K562 (cell line): ENCODE measurements around the gene TNFSF13. TPM values are rescaled to one million over a fixed set of nuclear protein-coding genes. Genes with fewer than 3 reads are reported as not detected.

Experiments
- CREB5 ChIP-seq: fragments of 250-450 bp; sonication (Bioruptor Pico); IDR thresholded peaks from 2 replicates; pipeline ENCODE4 v1.5.0; 2020; ENCODE audit warnings: mild to moderate bottlenecking
- ESRRB ChIP-seq: fragments of 250-450 bp; sonication (Bioruptor Pico); IDR thresholded peaks from 2 replicates; pipeline ENCODE4 v1.5.0; 2020; ENCODE audit warnings: mild to moderate bottlenecking, moderate library complexity, borderline replicate concordance
- GATA2 ChIP-seq: sonication (generic); formaldehyde crosslinking; IDR thresholded peaks from 2 replicates; pipeline ENCODE4 v1.4.0; 2020; ENCODE audit warnings: mild to moderate bottlenecking, missing genetic modification reagents
- HOXB6 ChIP-seq: fragments of 250-450 bp; sonication (Bioruptor Pico); IDR thresholded peaks from 2 replicates; pipeline ENCODE4 v1.5.1; 2022; ENCODE audit warnings: mild to moderate bottlenecking, borderline replicate concordance
- LEF1 ChIP-seq: fragments of 450-650 bp; IDR thresholded peaks from 2 replicates; pipeline ENCODE4 v1.6.1; 2016; ENCODE audit warnings: mild to moderate bottlenecking
- TAL1 ChIP-seq: fragments of 450-650 bp; IDR thresholded peaks from 2 replicates; pipeline ENCODE4 v1.6.1; 2016; ENCODE audit warnings: mild to moderate bottlenecking
- ZNF407 ChIP-seq: fragments of 450-650 bp; IDR thresholded peaks from 2 replicates; pipeline ENCODE4 v1.6.1; 2016; ENCODE audit warnings: low read depth
- polyA plus RNA-seq, 8 experiments: library from polyadenylated mRNA; depleted of rRNA in 4 of 8; stranded (reverse) in 5 of 8; unstranded in 3 of 8; fragments of >200 nt; fragmentation: Nextera tagmentation in 2 of 8; fragmentation: Illumina TruSeq in 1 of 8; extraction: Ambion mirVana in 2 of 8; extraction: Trizol in 1 of 8; gene quantifications; 2 replicates each; pipeline versions ENCODE4 v1.2.1 to v1.2.3, GENCODE V29; 2011 to 2014; ENCODE audit warnings: inconsistent platforms in 1 of 8, missing spikeins in 1 of 8
- total RNA-seq, 7 experiments: library from RNA; depleted of rRNA in 6 of 7; stranded (reverse); fragments of >200 nt in 6 of 7; fragmentation: Illumina TruSeq in 2 of 7; extraction: Trizol in 2 of 7; gene quantifications; 2 replicates each; pipeline versions ENCODE4 v1.2.1 to v1.2.3, GENCODE V29; 2011 to 2021; ENCODE audit warnings: low replicate concordance in 1 of 7
- TF ChIP-seq, protein P1 (sequence below): sonication (generic); formaldehyde crosslinking; IDR thresholded peaks from 2 replicates; pipeline ENCODE4 v1.8.0; 2022; ENCODE audit warnings: mild to moderate bottlenecking, missing genetic modification reagents
- TF ChIP-seq, protein P2 (sequence below): fragments of 450-650 bp; IDR thresholded peaks from 2 replicates; pipeline ENCODE4 v1.7.1; 2018; ENCODE audit warnings: mild to moderate bottlenecking, low read depth; ENCODE audit not compliant: partially characterized antibody

Gene TNFSF13
- total and polyA plus RNA-seq, 9 of the 15 experiments (the other 6 are each of a cell fraction or from before 2014, with no cell fraction given) = 0.04 to 0.51 (median 0.19) TPM; not detected in 1

GRCh38 chr17:7587420-7588151 is 29.0 kb downstream of the TNFSF13 start (continued):
- TF ChIP-seq, protein P1, sequence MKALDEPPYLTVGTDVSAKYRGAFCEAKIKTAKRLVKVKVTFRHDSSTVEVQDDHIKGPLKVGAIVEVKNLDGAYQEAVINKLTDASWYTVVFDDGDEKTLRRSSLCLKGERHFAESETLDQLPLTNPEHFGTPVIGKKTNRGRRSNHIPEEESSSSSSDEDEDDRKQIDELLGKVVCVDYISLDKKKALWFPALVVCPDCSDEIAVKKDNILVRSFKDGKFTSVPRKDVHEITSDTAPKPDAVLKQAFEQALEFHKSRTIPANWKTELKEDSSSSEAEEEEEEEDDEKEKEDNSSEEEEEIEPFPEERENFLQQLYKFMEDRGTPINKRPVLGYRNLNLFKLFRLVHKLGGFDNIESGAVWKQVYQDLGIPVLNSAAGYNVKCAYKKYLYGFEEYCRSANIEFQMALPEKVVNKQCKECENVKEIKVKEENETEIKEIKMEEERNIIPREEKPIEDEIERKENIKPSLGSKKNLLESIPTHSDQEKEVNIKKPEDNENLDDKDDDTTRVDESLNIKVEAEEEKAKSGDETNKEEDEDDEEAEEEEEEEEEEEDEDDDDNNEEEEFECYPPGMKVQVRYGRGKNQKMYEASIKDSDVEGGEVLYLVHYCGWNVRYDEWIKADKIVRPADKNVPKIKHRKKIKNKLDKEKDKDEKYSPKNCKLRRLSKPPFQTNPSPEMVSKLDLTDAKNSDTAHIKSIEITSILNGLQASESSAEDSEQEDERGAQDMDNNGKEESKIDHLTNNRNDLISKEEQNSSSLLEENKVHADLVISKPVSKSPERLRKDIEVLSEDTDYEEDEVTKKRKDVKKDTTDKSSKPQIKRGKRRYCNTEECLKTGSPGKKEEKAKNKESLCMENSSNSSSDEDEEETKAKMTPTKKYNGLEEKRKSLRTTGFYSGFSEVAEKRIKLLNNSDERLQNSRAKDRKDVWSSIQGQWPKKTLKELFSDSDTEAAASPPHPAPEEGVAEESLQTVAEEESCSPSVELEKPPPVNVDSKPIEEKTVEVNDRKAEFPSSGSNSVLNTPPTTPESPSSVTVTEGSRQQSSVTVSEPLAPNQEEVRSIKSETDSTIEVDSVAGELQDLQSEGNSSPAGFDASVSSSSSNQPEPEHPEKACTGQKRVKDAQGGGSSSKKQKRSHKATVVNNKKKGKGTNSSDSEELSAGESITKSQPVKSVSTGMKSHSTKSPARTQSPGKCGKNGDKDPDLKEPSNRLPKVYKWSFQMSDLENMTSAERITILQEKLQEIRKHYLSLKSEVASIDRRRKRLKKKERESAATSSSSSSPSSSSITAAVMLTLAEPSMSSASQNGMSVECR (CRISPR knock-in tag) = no peak
- TF ChIP-seq, protein P2, sequence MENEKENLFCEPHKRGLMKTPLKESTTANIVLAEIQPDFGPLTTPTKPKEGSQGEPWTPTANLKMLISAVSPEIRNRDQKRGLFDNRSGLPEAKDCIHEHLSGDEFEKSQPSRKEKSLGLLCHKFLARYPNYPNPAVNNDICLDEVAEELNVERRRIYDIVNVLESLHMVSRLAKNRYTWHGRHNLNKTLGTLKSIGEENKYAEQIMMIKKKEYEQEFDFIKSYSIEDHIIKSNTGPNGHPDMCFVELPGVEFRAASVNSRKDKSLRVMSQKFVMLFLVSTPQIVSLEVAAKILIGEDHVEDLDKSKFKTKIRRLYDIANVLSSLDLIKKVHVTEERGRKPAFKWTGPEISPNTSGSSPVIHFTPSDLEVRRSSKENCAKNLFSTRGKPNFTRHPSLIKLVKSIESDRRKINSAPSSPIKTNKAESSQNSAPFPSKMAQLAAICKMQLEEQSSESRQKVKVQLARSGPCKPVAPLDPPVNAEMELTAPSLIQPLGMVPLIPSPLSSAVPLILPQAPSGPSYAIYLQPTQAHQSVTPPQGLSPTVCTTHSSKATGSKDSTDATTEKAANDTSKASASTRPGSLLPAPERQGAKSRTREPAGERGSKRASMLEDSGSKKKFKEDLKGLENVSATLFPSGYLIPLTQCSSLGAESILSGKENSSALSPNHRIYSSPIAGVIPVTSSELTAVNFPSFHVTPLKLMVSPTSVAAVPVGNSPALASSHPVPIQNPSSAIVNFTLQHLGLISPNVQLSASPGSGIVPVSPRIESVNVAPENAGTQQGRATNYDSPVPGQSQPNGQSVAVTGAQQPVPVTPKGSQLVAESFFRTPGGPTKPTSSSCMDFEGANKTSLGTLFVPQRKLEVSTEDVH = no peak
- TF ChIP-seq GATA2 (CRISPR knock-in tag) = no peak
- TF ChIP-seq CREB5 (CRISPR knock-in tag) = no peak
- TF ChIP-seq HOXB6 (CRISPR knock-in tag) = no peak
- no peak for TF ChIP-seq ESRRB (CRISPR knock-in tag)
- TF ChIP-seq LEF1 = 0 out of 2 replicates have a peak, but pooled peaks have one; percentile 39
- no peak for TF ChIP-seq ZNF407
- TF ChIP-seq TAL1 = no peak
